Endothelial cell of umbilical vein (primary cell): ENCODE results near the gene PIGA.

Experiments used
- EZH2 ChIP-seq: IDR thresholded peaks from 2 replicates; pipeline ENCODE4 v1.6.1; 2012; ENCODE audit warnings: borderline replicate concordance, low read depth, mild to moderate bottlenecking, moderate library complexity, low read length, inconsistent platforms; ENCODE audit not compliant: severe bottlenecking
- GATA2 ChIP-seq: IDR thresholded peaks from 2 replicates; pipeline ENCODE4 v1.7.0; 2011; ENCODE audit warnings: low read depth, mild to moderate bottlenecking, moderate library complexity, mixed read lengths, low read length; ENCODE audit not compliant: insufficient read length, insufficient read depth
- JUN ChIP-seq: IDR thresholded peaks from 2 replicates; pipeline ENCODE4 v1.6.1; 2011; ENCODE audit warnings: borderline replicate concordance, low read depth; ENCODE audit not compliant: insufficient read length, insufficient read depth
- MYC ChIP-seq: IDR thresholded peaks from one replicate; pipeline ENCODE4 v1.6.1; 2011; ENCODE audit warnings: mild to moderate bottlenecking, low read depth, low read length
- POLR2A ChIP-seq: IDR thresholded peaks from 2 replicates; pipeline ENCODE4 v1.6.1; 2012; ENCODE audit warnings: low read depth, mild to moderate bottlenecking, control low read depth, low read length
- POLR2AphosphoS5 ChIP-seq: IDR thresholded peaks from 2 replicates; pipeline ENCODE4 v1.6.1; 2012; ENCODE audit warnings: low read depth, mild to moderate bottlenecking, control low read depth, low read length, moderate library complexity; ENCODE audit not compliant: insufficient read depth
- TF ChIP-seq, protein P1 (sequence below), 2 donors: IDR thresholded peaks; 1 replicate in 1 of 2; 2 replicates in 1 of 2; pipeline ENCODE4 v1.5.1; 2011; ENCODE audit warnings: low read length in 2 of 2, mild to moderate bottlenecking in 2 of 2, moderate library complexity in 2 of 2, control low read depth in 1 of 2, inconsistent platforms in 1 of 2, low read depth in 1 of 2; ENCODE audit not compliant: insufficient read depth in 1 of 2; ENCODE audit errors: extremely low read depth in 1 of 2
- TF ChIP-seq, protein P2 (sequence below): IDR thresholded peaks from 2 replicates; pipeline ENCODE4 v1.6.1; 2011; ENCODE audit not compliant: insufficient read depth, insufficient read length

DNA sequence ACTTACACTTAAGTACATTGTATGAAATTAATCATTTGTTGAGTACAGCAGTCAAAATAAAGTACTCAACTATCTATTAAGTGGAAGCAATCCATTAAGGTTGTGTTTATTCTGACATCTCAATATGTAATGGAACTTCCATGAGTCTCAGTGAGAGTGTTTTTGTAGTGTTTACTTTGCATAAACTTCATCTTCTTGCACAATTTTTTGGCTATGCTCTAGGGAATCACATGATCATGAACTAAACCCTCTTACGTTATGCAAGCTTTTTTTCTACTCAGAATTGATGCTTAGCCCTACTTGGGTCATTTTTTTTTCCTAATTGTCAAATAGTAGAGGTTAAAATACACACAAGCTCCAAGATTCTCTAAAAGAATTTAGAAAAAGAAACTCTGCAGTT is 21.1 kb upstream of the PIGA start:
- TF ChIP-seq POLR2A, result no peak
- TF ChIP-seq, protein P1, sequence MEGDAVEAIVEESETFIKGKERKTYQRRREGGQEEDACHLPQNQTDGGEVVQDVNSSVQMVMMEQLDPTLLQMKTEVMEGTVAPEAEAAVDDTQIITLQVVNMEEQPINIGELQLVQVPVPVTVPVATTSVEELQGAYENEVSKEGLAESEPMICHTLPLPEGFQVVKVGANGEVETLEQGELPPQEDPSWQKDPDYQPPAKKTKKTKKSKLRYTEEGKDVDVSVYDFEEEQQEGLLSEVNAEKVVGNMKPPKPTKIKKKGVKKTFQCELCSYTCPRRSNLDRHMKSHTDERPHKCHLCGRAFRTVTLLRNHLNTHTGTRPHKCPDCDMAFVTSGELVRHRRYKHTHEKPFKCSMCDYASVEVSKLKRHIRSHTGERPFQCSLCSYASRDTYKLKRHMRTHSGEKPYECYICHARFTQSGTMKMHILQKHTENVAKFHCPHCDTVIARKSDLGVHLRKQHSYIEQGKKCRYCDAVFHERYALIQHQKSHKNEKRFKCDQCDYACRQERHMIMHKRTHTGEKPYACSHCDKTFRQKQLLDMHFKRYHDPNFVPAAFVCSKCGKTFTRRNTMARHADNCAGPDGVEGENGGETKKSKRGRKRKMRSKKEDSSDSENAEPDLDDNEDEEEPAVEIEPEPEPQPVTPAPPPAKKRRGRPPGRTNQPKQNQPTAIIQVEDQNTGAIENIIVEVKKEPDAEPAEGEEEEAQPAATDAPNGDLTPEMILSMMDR (IDR thresholded peaks at IDR 0.05; ENCODE audit: extremely low read depth in 1 of 2, insufficient read depth in 1 of 2, low read depth in 1 of 2, low read length in 2 of 2), result no peak
- TF ChIP-seq, protein P2, sequence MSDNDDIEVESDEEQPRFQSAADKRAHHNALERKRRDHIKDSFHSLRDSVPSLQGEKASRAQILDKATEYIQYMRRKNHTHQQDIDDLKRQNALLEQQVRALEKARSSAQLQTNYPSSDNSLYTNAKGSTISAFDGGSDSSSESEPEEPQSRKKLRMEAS, result no peak
- TF ChIP-seq EZH2, result no peak
- TF ChIP-seq POLR2AphosphoS5, result no peak
- no peak for TF ChIP-seq GATA2
- no peak for TF ChIP-seq JUN
- TF ChIP-seq MYC, result no peak
